CD4-positive, alpha-beta memory T cell (primary cell): ENCODE results near the gene FBXW5. TPM values are rescaled to one million over a fixed set of nuclear protein-coding genes. Genes with fewer than 3 reads are reported as not detected.

Experiments
- CTCF ChIA-PET: fragments of 350-600 bp; sonication (Branson Sonifier 250); formaldehyde crosslinking; loops from one replicate; lab custom pipeline; 2021; ENCODE audit warnings: inconsistent platforms; ENCODE audit not compliant: partially characterized antibody; lab: Charles Lee
- POLR2A ChIA-PET: fragments of 350-600 bp; sonication (Branson Sonifier 250); formaldehyde crosslinking; loops from one replicate; lab custom pipeline; 2021; ENCODE audit not compliant: partially characterized antibody; lab: Charles Lee
- DNase-seq, 5 donors: peaks; one replicate each; pipeline versions ENCODE4 v3.0.0 to v3.0.0-alpha.2; 2020 to 2022; ENCODE audit warnings: mixed read lengths in 1 of 5
- H3K27ac ChIP-seq: one replicate; pipeline ENCODE4 v1.7.0; 2013; ENCODE audit warnings: low read depth, low read length
- H3K27me3 ChIP-seq: 2 replicates; pipeline ENCODE4 v1.7.0; 2013; ENCODE audit warnings: mild to moderate bottlenecking, low read length, moderate library complexity; ENCODE audit not compliant: insufficient read depth
- H3K36me3 ChIP-seq: 2 replicates; pipeline ENCODE4 v1.7.0; 2013; ENCODE audit warnings: mild to moderate bottlenecking, low read length, moderate library complexity; ENCODE audit not compliant: insufficient read depth
- H3K4me1 ChIP-seq: 2 replicates; pipeline ENCODE4 v1.7.0; 2013; ENCODE audit warnings: mild to moderate bottlenecking, low read length, moderate library complexity; ENCODE audit not compliant: insufficient read depth
- H3K4me3 ChIP-seq, 2 donors: one replicate each; pipeline ENCODE4 v1.7.0; 2013; ENCODE audit warnings: low read length in 2 of 2, mild to moderate bottlenecking in 1 of 2
- H3K9me3 ChIP-seq, 2 donors: one replicate each; pipeline ENCODE4 v1.7.0; 2013; ENCODE audit warnings: low read length in 2 of 2, control low read depth in 1 of 2; ENCODE audit not compliant: control insufficient read depth in 1 of 2
- H3K27ac Mint-ChIP-seq, 7 donors: one replicate each; pipeline ENCODE4 v1.8.0; 2020 to 2021; ENCODE audit warnings: mixed read lengths in 7 of 7, mild to moderate bottlenecking in 6 of 7, inconsistent platforms in 3 of 7, moderate library complexity in 3 of 7
- H3K27me3 Mint-ChIP-seq, 2 donors: one replicate each; pipeline ENCODE4 v1.8.0; 2020 to 2021; ENCODE audit warnings: mixed read lengths in 2 of 2
- H3K36me3 Mint-ChIP-seq, 2 donors: one replicate each; pipeline ENCODE4 v1.8.0; 2020 to 2021; ENCODE audit warnings: mixed read lengths in 2 of 2, inconsistent platforms in 1 of 2, mild to moderate bottlenecking in 1 of 2
- H3K4me1 Mint-ChIP-seq, 4 donors: one replicate each; pipeline ENCODE4 v1.8.0; 2020 to 2021; ENCODE audit warnings: mixed read lengths in 4 of 4, mild to moderate bottlenecking in 1 of 4
- H3K4me3 Mint-ChIP-seq, 8 donors: one replicate each; pipeline ENCODE4 v1.8.0; 2020 to 2021; ENCODE audit warnings: mixed read lengths in 8 of 8, mild to moderate bottlenecking in 7 of 8, moderate library complexity in 6 of 8, inconsistent platforms in 3 of 8
- H3K9me3 Mint-ChIP-seq, 8 donors: one replicate each; pipeline ENCODE4 v1.8.0; 2020 to 2021; ENCODE audit warnings: mixed read lengths in 8 of 8, mild to moderate bottlenecking in 5 of 8, inconsistent platforms in 3 of 8, moderate library complexity in 1 of 8
- intact Hi-C: fragments of 100-400 bp; cut with micrococcal nuclease; formaldehyde crosslinking; loops from one replicate; pipeline ENCODE4 v1.15.1; 2023
- polyA plus RNA-seq, 2 donors: library from polyadenylated mRNA; unstranded; fragments of 300-500 nt; fragmentation: Illumina TruSeq; gene quantifications; one replicate each; pipeline ENCODE4 v1.2.3, GENCODE V29; 2021
- total RNA-seq, 2 experiments: library from RNA; stranded (reverse); gene quantifications; one replicate each; pipeline ENCODE4 v1.2.3, GENCODE V29; 2021

The FBXW5 gene
- total and polyA plus RNA-seq, 4 experiments from 2014 or later = 98.6 to 160 (median 122) TPM

DNA sequence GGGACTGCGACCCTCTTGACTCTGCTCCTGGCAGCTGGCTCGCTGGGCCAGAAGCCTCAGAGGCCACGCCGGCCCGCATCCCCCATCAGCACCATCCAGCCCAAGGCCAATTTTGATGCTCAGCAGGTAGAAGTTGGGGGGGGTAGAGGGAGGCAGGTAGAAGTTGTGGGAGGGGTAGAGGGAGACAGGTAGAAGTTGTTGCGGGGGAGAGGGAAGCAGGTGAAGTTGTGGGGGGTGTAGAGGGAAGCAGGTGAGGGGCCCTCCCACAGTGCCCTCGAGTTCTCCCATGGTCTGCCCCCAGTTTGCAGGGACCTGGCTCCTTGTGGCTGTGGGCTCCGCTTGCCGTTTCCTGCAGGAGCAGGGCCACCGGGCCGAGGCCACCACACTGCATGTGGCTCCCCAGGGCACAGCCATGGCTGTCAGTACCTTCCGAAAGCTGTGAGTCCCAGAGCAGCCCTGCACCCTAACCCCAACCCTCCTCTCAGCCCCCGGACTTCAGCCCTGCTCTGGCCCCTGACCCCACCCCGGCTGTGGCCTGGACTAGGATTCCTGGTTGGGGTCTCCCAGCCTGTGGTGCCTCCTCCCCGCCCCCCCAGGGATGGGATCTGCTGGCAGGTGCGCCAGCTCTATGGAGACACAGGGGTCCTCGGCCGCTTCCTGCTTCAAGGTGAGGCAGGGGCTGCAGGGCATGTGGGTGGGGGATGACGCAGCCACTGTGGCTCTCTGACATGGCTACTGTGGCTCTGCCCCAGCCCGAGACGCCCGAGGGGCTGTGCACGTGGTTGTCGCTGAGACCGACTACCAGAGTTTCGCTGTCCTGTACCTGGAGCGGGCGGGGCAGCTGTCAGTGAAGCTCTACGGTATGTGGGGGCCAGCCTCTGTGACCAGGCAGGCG is 1.0 kb upstream of the FBXW5 start:
- Histone ChIP-seq H3K4me1 (peaks cover 28% of the 10 kb centered on the region), H3K4me3 (no peak overlapping the region), H3K36me3 (peaks cover 14% of the 10 kb centered on the region), H3K27me3 (no peaks in the 10 kb centered on the region), H3K27ac (no peak overlapping the region), H3K9me3 (no peaks in the 10 kb centered on the region)
- Mint-ChIP-seq H3K4me1 (peaks cover 4 to 21% (median 13%) of the 10 kb centered on the region in 4 donors), H3K9me3 (no peaks in the 10 kb centered on the region), H3K4me3 (peak overlapping the region in 1 of 8 donors; percentile 25), H3K27ac (peak overlapping the region in 3 of 7 donors; percentile 31 to 88 (median 88)), H3K27me3 (no peaks in the 10 kb centered on the region), H3K36me3 (peaks cover 6% of the 10 kb centered on the region in 2 donors)
- ChIA-PET POLR2A (interaction anchor here (0.7 to 4.1 kb wide), 11 partner anchors 14 to 217 kb away, joined by 3 to 37 read pairs (median 8); partner anchors contain the start of genes AJM1, CLIC3, EDF1 and PAXX), CTCF (interaction anchor here (1.2 to 2.6 kb wide), 4 partner anchors 46 to 89 kb away, joined by 3 to 12 read pairs (median 6); partner anchors contain the start of gene CLIC3)
- DNase-seq = no peak
- intact Hi-C loops = loop anchor here (2.0 kb wide), 2 partner anchors 43 to 47 kb away; partner anchors contain the start of gene PAXX

GRCh38 chr9:136944212-136944518 is 373 bp downstream of the FBXW5 start:
- H3K27me3 Mint-ChIP-seq = no peaks in the 10 kb centered on the region
- no peaks in the 10 kb centered on the region for H3K9me3 Mint-ChIP-seq
- H3K27ac Mint-ChIP-seq = peak overlapping the region in 1 of 7 donors; percentile 66
- peaks cover 21% of the 10 kb centered on the region for H3K36me3 ChIP-seq
- ChIA-PET POLR2A (interaction anchor here (0.8 to 4.1 kb wide), 24 partner anchors 16 to 296 kb away, joined by 3 to 37 read pairs (median 8); partner anchors contain the start of genes AJM1, CLIC3, EDF1 and LCNL1), CTCF (interaction anchor here (0.6 to 2.6 kb wide), 3 partner anchors 91 to 152 kb away, joined by 3 to 12 read pairs (median 3); partner anchors contain the start of gene AJM1)
- peaks cover 10 to 13% of the 10 kb centered on the region in 2 donors for H3K36me3 Mint-ChIP-seq
- intact Hi-C loops = loop anchor here (1.0 to 2.0 kb wide), 9 partner anchors 41 to 154 kb away; partner anchors contain the start of genes AJM1, EDF1, PAXX and PHPT1
- peak overlapping the region; percentile 59 for H3K27ac ChIP-seq
- peaks cover 3 to 22% (median 9%) of the 10 kb centered on the region in 4 donors for H3K4me1 Mint-ChIP-seq
- H3K4me1 ChIP-seq = peaks cover 22% of the 10 kb centered on the region
- DNase-seq = no peak
- no peaks in the 10 kb centered on the region for H3K27me3 ChIP-seq
- H3K4me3 ChIP-seq = peak overlapping the region in 1 of 2 donors; percentile 70
- H3K9me3 ChIP-seq = no peaks in the 10 kb centered on the region
- H3K4me3 Mint-ChIP-seq = peak overlapping the region in 5 of 8 donors; percentile 75 to 88 (median 85)

DNA sequence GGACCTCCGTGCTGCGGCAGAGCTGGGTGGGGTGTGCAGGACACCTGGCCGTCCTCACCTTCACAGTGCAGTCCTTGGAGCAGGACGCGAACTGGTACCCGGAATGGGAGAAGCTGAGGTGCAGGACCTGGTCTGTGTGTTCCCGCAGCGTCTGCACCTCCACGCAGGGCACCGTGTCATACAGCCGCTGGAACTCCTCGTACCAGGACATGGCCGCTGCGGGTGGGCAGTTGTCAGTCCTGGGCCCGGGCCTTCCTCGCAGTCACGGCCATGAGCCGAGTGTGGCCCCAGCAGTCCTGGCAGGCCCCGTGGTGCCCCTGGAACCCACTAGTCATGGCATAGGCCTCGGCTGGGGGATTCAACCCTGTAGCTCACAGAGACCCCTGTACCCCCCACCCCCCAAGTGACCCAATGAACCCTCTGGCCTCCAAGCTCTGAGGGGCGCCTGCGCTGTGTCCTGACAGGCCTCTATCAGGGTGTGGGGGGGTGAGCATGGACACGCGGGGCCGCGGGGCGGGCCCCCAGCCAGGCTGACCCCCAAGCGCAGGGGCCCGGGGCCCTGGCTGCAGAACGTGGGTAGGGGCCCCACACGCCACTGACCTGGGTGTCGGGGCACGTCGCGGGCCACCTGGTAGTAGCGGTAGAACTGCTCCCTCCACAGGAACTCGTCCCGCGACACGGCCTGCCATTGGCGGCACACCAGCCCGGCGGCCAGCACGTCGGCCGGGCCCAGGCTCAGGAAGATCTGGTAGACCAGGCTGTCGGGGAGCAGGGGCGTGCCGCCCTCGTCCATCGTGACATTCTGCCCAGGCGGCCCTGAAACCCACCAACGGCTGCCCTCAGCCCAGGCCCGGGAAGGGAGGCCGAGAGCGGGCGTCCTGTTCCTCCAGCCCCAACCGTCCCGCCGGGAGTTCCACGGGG is 987 bp downstream of the FBXW5 start:
- intact Hi-C loops = loop anchor here (1.0 to 2.0 kb wide), 9 partner anchors 41 to 153 kb away; partner anchors contain the start of genes AJM1, EDF1, PAXX and PHPT1
- H3K27ac ChIP-seq = peak overlapping the region; percentile 59
- DNase-seq = peak in 4 of 5 donors; percentile 24 to 36 (median 32)
- H3K36me3 ChIP-seq = peaks cover 21% of the 10 kb centered on the region
- H3K9me3 ChIP-seq = no peaks in the 10 kb centered on the region
- Mint-ChIP-seq H3K4me1 (peaks cover 3 to 22% (median 13%) of the 10 kb centered on the region in 4 donors), H3K9me3 (peaks cover 0 to under 1% (median 0%) of the 10 kb centered on the region in 8 donors), H3K27ac (peak overlapping the region; percentile 42 to 90 (median 79)), H3K27me3 (no peaks in the 10 kb centered on the region), H3K4me3 (peak overlapping the region; percentile 75 to 88 (median 84)), H3K36me3 (peaks cover 12 to 17% of the 10 kb centered on the region in 2 donors)
- H3K4me1 ChIP-seq = peaks cover 20% of the 10 kb centered on the region
- ChIA-PET CTCF (interaction anchor here (1.1 to 2.6 kb wide), 2 partner anchors 91 to 151 kb away, joined by 3 to 12 read pairs; no protein-coding TSS in a partner anchor), POLR2A (interaction anchor here (0.8 to 4.1 kb wide), 22 partner anchors 16 to 297 kb away, joined by 3 to 37 read pairs (median 8); partner anchors contain the start of genes AJM1, CLIC3, EDF1 and LCNL1)
- peak overlapping the region in 1 of 2 donors; percentile 70 for H3K4me3 ChIP-seq
- H3K27me3 ChIP-seq = no peaks in the 10 kb centered on the region

GRCh38 chr9:136942881-136943230 is 1.7 kb downstream of the FBXW5 start:
- DNase-seq = no peak
- Mint-ChIP-seq H3K4me1 (peaks cover 3 to 22% (median 11%) of the 10 kb centered on the region in 4 donors), H3K27ac (peak overlapping the region in 1 of 7 donors; percentile 66), H3K36me3 (peaks cover 12 to 19% of the 10 kb centered on the region in 2 donors), H3K9me3 (peaks cover 0 to 2% (median 0%) of the 10 kb centered on the region in 8 donors), H3K27me3 (no peaks in the 10 kb centered on the region), H3K4me3 (peak overlapping the region in 6 of 8 donors; percentile 31 to 57 (median 50))
- ChIA-PET CTCF (interaction anchor here (1.1 kb wide), 1 partner anchor 151 kb away, joined by 3 read pairs; no protein-coding TSS in a partner anchor), POLR2A (interaction anchor here (1.3 to 4.1 kb wide), 9 partner anchors 17 to 135 kb away, joined by 5 to 37 read pairs (median 13); partner anchors contain the start of genes CLIC3, PAXX and RABL6)
- no peaks in the 10 kb centered on the region for H3K9me3 ChIP-seq
- no peak overlapping the region for H3K27ac ChIP-seq
- intact Hi-C loops = no loop called here
- peaks cover 20% of the 10 kb centered on the region for H3K4me1 ChIP-seq
- H3K4me3 ChIP-seq = no peak overlapping the region
- H3K36me3 ChIP-seq = peaks cover 21% of the 10 kb centered on the region
- H3K27me3 ChIP-seq = no peaks in the 10 kb centered on the region

GRCh38 chr9:136942112-136942880 is 2.2 kb downstream of the FBXW5 start:
- Mint-ChIP-seq H3K27ac (peak overlapping the region in 1 of 7 donors; percentile 66), H3K4me3 (peak overlapping the region in 6 of 8 donors; percentile 29 to 61 (median 45)), H3K27me3 (no peaks in the 10 kb centered on the region), H3K9me3 (peaks cover 0 to 2% (median 0%) of the 10 kb centered on the region in 8 donors), H3K4me1 (peaks cover 3 to 22% (median 11%) of the 10 kb centered on the region in 4 donors), H3K36me3 (peaks cover 14 to 19% of the 10 kb centered on the region in 2 donors)
- no peaks in the 10 kb centered on the region for H3K9me3 ChIP-seq
- peaks cover 20% of the 10 kb centered on the region for H3K4me1 ChIP-seq
- no peak overlapping the region for H3K27ac ChIP-seq
- ChIA-PET POLR2A (interaction anchor here (1.2 to 2.2 kb wide), 3 partner anchors 23 to 60 kb away, joined by 3 to 12 read pairs (median 4); partner anchors contain the start of gene CLIC3), CTCF (no interaction called here)
- H3K27me3 ChIP-seq = no peaks in the 10 kb centered on the region
- intact Hi-C loops = no loop called here
- H3K4me3 ChIP-seq = no peak overlapping the region
- DNase-seq = no peak
- peaks cover 21% of the 10 kb centered on the region for H3K36me3 ChIP-seq
